ENCODE results near the gene VWA5B2.
"Not testable (repeated sequence)": the region's sequence is repeated elsewhere in the genome, so short reads cannot be mapped to it uniquely, and the experiment has no call there.

VWA5B2 gene

DNA sequence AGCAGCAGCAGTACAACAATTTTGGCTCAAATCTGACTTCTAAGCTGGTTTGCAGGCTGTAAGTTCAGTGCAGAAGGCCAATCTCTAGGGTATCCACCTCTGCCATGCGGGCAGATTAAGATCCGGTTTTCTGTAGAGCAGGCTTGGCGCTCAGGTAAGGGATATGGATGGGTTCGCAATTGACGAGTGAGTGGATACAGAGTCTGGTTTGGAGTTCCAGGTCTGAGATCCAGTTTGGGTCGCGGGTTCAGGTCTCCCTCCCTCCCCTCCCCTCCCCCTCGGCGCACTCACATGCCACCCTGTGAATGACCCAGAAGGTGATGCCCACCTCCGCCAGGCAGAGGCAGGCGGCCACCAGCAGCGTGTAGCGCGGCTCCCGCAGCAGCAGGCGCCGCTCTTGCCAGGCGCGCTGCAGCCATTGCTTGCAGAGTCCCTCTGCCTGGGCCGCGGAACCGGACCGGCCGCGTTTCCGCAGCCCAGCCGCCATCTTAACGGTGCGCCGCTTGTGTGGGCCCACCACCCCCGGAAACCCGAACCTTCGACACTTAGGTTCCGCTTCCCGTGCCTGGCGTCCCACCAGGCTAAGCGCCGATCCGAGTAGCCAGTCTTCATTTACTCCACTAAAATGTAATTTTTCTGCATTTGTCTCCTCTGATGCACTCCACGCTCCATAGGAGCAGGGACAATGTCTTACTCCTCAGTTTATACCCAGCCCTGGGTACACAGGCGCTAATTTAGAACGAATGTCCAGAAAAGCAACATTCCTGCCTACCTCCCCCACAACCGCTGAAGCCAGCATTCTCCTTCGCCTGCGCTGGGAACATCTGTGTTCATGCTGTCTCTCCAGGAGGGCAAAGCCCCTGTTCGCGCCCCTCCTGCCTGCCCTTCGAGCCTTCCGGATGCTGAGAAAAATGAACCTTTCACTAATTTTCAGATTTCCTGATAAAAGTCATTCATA lies 19.3 kb downstream of the VWA5B2 start, which contains the start of gene ALG3:
Gene ALG3 (minus strand): TSS at position 509 of the 958 bp plus-strand sequence. CDS start 22 bp downstream, at position 487.
- DNase-seq: peak; percentile 84 to 89

DNA sequence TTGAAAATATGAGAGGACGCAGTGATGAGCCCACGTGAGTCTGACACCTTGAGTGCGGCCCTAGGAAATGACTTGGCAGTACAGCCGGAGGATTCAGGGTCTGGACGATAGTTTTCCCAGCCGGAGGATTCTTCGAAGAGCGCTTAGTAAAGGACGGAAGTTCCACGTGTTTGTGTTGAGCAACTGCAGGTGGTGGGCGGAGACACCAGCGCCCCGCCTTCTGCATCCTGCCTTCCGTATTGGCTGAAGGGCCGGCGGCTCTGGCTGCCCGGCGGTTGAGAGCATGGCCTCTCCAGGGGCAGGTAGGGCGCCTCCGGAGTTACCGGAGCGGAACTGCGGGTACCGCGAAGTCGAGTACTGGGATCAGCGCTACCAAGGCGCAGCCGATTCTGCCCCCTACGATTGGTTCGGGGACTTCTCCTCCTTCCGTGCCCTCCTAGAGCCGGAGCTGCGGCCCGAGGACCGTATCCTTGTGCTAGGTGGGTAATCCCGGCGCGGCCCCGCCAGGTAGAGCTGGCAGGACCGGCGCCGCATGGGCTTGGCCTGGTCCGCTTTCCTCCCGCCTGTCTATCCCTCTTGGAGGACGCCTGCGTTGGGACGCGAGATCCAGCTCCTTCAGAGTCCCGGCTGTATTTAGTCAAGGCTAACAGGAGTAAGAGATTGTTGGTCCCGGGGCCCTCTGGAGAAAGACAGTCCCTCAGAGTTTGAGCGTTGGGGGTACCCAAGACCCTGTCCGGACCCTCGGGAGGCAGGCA lies 20.2 kb downstream of the VWA5B2 start, which contains the start of gene EEF1AKMT4:
Gene EEF1AKMT4 (plus strand): TSS at position 261 of the 755 bp plus-strand sequence. CDS start 23 bp downstream, at position 284.
- DNase-seq: peak; percentile 98

DNA sequence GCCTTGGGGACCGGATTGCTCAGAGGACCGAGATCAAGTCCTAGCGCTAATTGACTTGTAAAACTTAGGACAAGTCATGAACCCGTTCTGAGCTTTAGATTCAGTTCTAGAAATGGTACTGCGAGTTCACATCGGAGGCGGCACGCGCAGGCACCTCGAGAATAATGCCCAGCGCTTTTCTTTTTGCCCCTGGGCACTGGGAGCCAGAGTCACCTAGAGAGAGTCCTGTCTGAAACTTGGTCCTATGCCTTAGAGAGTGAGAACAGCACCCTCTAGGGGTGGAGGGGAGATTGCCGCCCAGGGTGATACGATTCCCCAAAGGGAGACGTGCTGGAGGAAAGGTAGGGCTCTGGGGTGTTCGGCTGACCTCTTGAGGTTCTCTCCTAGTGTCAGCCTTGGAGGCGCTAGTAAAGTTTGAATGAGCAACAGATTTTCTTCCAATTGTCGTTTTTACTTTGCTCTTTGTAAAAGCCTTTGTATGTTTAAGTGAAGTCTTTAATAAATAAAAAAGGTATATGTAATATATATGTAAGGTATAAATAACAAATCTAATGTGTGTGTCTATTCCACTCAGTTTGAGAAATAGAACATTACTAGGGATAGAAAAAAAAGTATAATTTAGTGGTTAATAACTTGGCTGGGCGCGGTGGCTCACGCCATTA lies 20.9 kb downstream of the VWA5B2 start:
- DNase-seq: peak; percentile 89 to 91

DNA sequence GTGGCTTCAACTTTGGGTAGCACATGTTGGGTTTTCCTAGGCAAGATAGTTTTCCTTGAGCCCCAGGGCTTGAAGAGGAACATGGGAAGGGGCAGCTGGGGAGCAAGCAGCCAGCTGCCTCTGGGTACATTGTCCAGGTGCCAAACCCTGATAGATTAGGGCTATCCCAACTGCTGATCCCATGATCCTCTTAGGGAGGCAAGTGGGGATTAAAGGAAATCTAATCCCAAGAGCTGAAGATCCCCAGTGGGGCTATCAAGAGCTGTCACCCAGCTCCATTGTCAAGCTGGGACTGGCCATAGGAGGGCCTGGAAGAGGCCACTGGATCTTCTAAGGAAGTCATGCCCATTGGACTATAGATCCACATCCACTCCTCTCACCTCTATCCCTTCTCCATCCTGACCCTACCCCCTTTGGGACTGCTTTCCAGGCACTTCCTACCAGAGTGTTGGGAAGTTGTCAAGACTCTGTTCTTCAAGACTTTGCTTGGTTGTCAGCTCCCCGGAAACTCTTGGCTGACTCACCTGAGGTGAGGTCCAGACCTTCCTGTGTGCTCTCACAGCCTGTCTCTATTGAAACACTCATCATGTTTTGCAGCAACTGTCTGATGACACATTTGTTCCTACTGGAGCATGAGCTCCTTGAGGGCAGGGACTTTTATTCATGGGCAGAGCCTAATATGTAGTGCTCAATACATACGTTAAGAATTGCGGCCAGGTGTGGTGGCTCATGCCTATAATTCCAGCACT lies 26.1 kb downstream of the VWA5B2 start:
- DNase-seq: no peak

DNA sequence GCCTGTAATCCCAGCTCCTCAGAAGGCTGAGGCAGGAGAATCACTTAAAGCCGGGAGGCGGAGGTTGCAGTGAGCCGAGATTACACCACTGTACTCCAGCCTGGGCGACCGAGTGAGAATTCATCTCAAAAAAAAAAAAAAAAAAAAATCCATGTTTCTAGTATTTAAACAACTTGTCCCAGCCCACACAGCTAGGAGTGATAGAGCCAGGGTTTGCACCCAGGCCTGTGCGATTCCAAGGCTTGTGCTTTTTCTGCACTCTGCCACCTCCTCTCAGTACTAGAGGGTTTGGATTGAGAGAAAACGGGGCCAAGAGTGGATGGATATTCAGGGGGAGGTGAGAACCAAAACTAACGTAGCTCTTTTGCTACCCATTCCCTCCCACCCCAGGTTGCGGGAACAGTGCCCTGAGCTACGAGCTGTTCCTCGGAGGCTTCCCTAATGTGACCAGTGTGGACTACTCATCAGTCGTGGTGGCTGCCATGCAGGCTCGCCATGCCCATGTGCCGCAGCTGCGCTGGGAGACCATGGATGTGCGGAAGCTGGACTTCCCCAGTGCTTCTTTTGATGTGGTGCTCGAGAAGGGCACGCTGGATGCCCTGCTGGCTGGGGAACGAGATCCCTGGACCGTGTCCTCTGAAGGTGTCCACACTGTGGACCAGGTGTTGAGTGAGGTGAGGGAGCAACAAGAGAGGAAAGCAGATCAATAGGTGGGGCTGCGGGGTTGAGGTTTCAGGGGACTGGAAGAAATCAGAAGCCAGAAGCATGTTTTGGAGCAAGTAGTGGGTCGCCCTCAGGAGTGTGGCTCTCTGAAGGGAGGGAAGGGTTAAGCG lies 27.9 kb downstream of the VWA5B2 start:
- no peak for DNase-seq

DNA sequence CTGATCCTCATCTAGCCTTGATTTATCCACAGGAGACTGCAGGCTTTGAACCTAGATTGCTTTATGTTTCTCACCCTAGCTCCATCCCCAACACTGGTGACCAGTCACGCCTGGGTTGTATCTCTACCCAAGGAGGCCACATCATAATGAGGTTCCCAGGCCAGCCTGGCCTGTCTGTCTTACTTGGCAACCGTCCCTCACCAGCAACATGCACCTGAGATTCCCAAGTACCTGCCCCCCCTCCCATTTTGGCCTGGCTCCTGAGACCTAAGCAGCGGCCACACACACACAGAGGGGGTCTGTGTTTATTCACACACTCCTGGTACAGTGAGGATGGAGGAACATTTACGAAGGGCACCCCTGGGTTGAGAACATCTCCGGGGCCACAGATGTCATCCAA lies 29.5 kb downstream of the VWA5B2 start:
- no peak for DNase-seq

DNA sequence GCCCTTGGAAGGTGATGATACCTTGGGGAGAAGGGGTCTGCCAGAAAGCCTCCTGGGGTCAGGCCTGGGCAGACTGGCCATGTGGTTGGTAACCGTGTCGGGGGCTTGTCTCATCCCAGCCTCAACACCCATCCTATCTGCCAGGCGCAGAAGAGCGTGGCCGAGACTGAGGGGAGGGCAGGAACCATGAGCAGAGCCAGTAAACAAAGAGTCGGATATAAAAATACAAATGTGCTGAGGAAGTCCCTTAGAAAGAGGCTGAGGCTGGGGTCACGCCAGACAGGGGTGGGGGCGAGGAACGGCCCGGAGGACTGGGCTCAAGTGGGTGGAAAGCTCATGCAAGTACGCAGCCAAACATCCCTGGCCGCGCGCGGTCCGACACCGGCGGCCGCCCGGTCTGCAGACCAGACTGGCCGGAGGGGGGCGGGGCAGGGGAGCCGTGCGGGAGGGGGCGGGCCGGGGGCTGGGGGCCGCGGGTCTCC lies 30.1 kb downstream of the VWA5B2 start:
- no peak for DNase-seq

DNA sequence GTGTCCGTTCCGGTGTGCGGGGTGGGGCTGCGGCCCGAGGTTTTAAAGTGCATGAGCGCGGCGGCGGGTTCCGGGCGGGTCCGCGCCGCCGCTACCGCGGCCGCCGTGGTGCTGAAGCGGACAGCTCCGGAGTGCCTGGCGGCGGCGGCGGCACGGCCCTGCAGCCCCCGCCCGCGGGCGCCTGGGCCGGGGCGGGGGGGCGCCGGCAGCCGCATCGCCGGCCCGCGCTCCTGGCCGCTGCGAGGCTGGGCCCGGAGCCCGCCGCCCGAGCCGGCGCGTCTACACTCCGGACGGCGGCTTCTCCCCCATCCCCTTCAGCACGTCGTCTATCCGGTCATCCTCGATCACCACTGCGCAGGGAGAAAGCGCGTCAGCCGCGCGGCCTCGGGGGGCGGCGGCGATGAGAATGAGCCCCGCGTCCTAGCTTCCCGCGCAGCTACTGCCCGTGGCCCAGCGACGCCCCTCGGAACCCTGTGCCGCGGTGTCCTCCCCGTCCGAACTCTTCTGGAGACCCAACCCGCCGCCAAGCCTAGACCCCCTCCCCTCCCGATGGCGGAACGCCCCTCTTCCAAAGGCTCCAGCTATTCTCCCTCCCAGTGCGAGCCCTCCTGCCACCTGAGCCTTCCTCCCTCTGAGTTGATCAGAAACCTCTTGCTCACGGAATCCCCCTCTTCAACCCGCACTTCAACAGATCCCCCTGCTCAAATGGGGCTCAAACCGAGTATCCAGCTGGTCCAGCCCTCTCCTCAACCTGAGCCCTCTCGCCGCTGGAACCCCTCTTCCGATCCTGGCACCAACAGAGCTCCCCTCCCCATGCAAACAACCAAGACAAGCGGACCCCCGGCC lies 30.7 kb downstream of the VWA5B2 start:
- DNase-seq: peak in 1 of 2 donors; percentile 20

DNA sequence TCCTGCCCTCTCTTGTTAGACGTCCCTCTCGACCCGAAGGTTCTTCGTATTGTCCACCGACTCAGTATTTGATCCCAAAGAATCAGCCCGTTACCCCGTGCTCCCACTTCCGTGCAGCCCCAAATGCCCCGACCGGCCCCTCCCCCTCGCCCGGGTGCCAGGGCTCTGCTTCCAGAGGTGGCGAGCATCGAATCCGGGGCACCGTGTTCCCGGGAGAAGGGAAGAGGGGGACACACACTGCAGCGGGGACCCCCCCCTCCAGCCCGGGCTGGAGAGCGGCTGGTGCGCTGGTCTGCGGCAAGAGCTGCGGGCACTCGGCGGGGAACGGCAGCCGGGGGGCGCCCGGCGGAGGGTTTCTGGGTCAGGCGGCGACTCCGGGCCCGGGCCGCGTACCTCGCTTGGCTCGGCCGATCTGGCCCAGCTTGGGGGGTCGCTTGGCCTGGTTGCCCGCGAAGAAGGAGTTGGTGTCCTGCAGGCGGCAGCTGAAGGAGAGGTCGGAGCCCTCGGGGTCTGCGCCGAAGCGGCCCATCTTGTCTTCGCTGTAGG lies 31.4 kb downstream of the VWA5B2 start:
- peak in 1 of 2 donors; percentile 6 for DNase-seq

DNA sequence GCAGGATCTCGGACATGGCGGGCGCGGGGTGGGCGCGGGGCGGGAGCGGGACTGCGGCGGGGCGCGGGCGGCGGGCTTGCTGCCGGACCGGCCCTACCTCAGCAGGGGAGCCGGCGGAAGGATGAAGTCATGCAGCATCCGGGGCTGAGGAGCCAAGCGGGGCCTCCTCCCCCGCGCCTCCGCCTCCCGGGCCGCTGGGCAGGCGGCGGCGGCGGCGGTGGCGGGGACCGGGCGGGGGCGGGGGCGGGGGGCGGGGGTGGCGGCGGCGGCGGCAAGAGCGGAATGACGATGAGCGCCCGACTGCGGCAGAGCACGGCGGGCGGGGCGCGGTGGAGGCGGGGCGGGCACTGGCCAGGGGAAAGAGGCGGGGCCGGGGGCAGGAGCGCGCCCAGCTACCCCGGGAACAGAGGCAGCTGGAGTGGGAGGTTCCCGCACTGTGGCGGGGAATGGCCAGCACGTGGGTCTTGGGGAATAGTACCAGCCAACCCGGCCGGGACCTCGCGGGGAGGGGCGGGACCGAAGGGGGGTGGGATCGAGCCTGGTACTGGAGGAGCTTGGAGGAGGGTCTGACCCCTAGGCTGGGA lies 32.0 kb downstream of the VWA5B2 start, which contains the start of gene CAMK2N2:
Gene CAMK2N2 (minus strand): TSS at position 284 of the 584 bp plus-strand sequence. CDS start 268 bp downstream, at position 16.
- DNase-seq: peak; percentile 48 to 70

DNA sequence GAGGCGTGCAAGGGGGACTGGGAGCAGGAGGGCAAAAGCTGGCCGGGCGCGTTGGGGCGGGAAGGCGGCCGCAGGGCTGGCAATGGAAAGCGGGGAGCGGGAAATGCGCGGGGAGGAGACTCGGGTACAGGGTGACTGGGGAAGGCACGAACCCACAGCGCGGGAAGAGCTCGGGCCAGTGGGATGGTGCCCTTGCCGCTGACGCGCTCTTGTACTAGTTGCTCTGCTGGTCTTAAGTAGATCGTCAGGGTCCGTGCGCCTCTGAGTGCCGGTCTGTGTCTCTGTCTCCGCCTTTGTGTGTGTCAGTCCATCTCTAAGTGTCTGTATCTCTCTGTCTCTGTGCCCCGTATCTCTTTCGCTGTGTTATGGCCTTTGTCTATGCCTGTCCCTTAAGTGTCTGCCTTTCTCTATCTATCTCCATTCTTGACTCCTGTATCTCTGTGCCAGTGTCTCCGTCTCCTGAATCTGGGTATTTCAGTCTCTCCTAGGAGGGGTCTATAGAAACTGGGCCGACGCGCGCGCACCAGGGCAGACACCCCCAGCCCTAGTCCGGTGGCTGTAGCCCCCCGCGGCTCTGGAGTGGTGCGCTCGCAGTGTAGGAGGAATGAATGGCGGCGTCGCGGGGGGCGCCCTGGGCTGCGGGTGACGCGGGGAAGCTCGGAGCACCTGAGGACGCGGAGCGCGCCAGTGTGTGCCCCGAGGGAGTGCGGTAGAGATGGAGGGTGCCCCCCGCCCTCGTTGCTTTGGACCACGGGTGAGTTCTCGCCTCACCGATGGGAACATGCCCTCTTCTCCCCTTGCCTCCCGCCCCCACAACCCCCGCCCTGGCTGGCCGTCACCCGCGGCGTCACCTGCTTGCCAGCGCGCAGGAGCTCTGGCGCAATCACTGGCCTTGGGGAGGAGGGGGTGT lies 32.7 kb downstream of the VWA5B2 start:
- peak; percentile 14 to 20 for DNase-seq

DNA sequence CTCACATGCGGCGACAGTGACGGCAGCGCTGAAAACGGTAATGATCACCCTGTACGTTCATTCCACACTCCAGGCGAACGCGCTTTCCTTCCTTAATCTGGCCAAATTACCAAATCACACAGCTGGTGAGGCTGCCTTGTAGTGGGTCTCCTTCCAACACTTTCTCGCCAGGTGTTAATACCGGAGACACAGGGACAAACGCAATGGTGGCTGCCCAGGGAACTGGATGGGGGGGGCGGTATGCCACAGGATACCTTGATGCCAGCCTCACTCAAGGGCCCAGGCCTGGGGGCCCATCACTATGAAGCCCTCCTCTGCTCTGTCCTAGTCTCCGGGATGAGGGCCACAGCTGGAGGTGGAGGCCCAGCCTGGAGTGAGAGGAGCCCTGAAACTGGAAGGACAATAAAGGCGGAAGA lies 33.4 kb downstream of the VWA5B2 start:
- DNase-seq: no peak

DNA sequence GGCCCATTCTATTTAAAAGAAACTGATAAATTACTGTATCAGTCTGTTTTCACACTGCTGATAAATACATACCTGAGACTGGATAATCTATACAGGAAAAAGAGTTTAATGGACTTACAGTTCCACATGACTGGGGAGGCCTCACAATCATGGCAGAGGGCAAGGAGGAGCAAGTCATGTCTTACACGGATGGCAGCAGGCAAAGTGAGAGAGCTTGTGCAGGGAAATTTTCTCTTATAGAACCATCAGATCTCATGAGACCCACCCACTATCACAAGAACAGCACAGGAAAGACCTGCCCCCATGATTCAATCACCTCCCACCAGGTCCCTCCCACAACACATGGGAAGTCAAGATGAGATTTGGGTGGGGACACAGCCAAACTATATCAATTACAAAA lies 37.9 kb downstream of the VWA5B2 start:
- not testable (repeated sequence) for DNase-seq

DNA sequence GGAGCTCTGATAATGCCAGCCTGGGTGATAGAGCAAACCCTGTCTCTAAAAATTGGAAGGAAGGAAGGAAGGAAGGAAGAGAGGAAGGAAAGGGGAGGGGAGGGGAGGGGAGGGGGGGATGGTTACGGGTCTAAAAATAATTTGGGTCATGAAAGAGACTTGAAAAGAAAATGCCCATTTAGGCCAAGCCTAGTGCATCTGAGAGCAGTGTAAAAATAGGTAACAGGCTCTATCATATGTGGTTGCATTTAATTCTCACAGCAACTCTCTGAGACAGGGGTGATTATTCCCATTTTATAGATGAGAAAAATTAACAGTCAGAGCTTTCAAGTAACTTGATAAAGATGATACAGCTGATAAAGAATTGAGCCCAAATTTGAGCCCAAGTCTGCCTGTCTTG lies 42.9 kb downstream of the VWA5B2 start:
- DNase-seq: no peak

DNA sequence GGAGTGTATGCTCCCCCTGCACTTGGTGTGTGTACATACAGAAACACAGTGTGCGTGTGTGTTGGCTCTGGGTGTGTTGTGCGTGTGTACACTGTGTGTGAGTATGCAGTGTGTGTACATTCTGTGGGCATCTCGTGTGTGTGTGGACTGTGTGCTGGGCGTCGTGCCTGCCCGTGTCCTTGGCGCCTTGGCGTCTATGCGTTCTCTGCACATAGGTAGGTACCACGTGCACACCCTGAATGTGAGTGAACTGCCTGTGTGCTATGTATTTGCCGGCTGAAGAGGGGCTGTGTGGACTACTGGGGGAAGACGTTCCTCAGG lies 46.0 kb downstream of the VWA5B2 start:
- DNase-seq: no peak

DNA sequence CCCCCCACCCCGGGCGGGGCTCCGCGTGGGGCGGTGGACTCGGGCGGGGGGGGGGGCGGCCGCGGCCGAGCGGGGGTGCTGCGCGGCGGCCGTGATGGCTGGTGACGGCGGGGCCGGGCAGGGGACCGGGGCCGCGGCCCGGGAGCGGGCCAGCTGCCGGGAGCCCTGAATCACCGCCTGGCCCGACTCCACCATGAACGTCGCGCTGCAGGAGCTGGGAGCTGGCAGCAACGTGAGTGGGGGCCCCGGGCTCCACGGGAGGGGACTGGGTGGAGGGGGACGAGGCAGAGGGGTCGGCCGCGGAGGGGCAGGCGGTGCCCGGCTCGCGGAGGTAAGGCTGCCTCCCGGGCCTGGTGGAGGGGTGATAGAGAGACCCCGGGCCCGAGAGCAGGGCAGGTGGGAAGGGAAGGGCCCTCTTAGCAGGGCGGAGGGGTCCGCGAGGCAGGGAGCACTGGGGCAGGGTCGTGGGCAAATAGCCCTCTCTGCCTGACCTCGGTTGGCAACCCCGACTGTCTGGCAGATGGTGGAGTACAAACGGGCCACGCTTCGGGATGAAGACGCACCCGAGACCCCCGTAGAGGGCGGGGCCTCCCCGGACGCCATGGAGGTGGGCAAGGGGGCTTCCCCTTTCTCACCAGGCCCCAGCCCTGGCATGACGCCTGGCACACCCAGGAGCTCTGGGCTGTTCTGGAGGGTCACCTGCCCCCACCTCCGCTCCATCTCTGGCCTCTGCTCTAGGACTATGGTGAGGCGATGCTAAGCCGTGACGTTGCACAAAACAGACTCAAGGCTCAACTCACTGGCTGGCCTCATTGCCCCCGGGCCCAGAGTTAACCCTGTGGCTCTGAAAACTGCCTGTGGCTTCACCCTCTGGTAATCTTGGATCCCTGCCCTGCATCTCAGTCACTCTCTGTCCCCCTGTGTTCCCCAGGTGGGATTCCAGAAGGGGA lies 46.9 kb downstream of the VWA5B2 start, which contains the start of gene ECE2:
Gene ECE2 (plus strand): TSS at position 62 of the 950 bp plus-strand sequence. CDS start 132 bp downstream, at position 194.
- no peak for DNase-seq

DNA sequence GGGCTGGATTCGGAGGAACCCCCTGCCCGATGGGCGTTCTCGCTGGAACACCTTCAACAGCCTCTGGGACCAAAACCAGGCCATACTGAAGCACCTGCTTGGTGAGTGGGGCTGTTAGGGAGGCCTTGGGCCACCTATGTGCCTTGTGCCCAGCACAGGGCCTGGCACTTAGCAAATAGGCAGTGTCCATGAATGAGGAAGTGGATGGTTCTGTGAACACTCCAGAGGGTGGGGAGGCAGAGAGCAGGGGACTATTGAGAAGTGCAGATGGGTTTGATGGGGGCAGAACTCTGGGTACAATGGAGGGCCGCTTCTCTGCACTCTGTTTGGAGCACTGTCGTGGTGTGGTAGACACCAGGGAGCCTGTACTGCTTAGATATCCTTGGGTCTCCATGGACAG lies 48.0 kb downstream of the VWA5B2 start:
- no peak for DNase-seq
